H1 (cell line): ENCODE data around the gene DYNC2H1. TPM values are rescaled to one million over a fixed set of nuclear protein-coding genes. Genes with fewer than 3 reads are reported as not detected.

Experiments used
- CHD7 ChIP-seq: fragments of 300-600 bp; sonication (generic); IDR thresholded peaks from 2 replicates; pipeline ENCODE4 v1.7.1; 2012; ENCODE audit warnings: low read length, moderate library complexity, mild to moderate bottlenecking, inconsistent platforms; ENCODE audit not compliant: insufficient replicate concordance
- HDAC2 ChIP-seq, 2 experiments: fragments of 300-600 bp in 1 of 2; sonication (generic) in 1 of 2; IDR thresholded peaks; 2 replicates each; pipeline ENCODE4 v1.6.1; 2011 to 2012; ENCODE audit warnings: low read depth in 2 of 2, low read length in 2 of 2, mild to moderate bottlenecking in 2 of 2, moderate library complexity in 2 of 2, borderline replicate concordance in 1 of 2, inconsistent platforms in 1 of 2
- MAFK ChIP-seq: IDR thresholded peaks from 2 replicates; pipeline ENCODE4 v1.6.1; 2012; ENCODE audit warnings: low read depth, mild to moderate bottlenecking, improper control_type of control experiment, low read length
- SP1 ChIP-seq: IDR thresholded peaks from 2 replicates; pipeline ENCODE4 v1.6.1; 2011; ENCODE audit warnings: low read depth, low read length
- polyA plus RNA-seq, 7 experiments: library from polyadenylated mRNA; depleted of rRNA in 3 of 7; stranded (reverse) in 5 of 7; unstranded in 2 of 7; fragments of >200 nt in 5 of 7; fragments of 200-250 nt in 2 of 7; gene quantifications; 1 replicate in 5 of 7; 2 replicates in 1 of 7; 4 replicates in 1 of 7; pipeline versions ENCODE4 v1.2.1 to v1.2.3, GENCODE V29; 2011 to 2013; ENCODE audit warnings: missing spikeins in 2 of 7, mixed read lengths in 2 of 7
- total RNA-seq: library from RNA; stranded (reverse); fragmentation: NEBNext Ultra II Directional; extraction: Animal tissue kit (Norgen Biotek cat#: 25700); gene quantifications from 2 replicates; pipeline ENCODE4 v1.2.1, GENCODE V29; 2021

The DYNC2H1 gene
- total and polyA plus RNA-seq, 2 of the 8 experiments (the other 6 are each of a cell fraction or from before 2014, with no cell fraction given): 6.2 to 12.0 TPM

GRCh38 chr11:103147627-103148026 lies 38.4 kb downstream of the DYNC2H1 start (continued):
- TF ChIP-seq SP1 (no peak), CHD7 (no peak), MAFK (no peak), HDAC2 (IDR thresholded peaks at IDR 0.05; ENCODE audit: borderline replicate concordance in 1 of 2, low read depth in 2 of 2, low read length in 2 of 2) (no peak)
- TF ChIP-seq, all 59 proteins: peak for 0
